ENCODE data around the gene IP6K2.
A peak's percentile ranks its signal among the peaks of the same experiment; 100 is the strongest.

Gene IP6K2

DNA sequence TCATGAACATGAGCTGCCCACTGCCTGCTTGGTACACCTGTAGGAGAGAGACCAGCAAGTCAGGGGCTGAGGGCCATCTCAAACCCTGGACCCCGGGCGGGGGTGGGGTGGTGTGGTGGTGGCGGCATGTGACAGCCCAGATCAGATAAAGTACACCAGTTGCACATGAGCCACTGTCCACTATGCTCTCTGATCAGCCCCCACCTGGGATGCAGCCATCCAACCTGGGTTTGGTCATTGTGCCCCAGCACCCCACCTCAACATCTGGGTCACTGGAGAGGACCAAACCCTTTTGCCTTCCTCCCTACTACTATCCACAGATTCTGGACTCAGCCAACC, 28.3 kb downstream of the IP6K2 start:
- H3K9me3 ChIP-seq (replicated peaks in 1 of 11), result no peaks in the 10 kb centered on the region
- H3K27me3 ChIP-seq, result no peaks in the 10 kb centered on the region
- peaks cover 33 to 54% (median 46%) of the 10 kb centered on the region in 10 experiments for H3K4me1 ChIP-seq
- H3K4me3 ChIP-seq, result no peak overlapping the region
- peak overlapping the region in 2 of 11 experiments; percentile 98 to 99; a peak in 1 of 22 replicates for H3K4me2 ChIP-seq
- no peak for TF ChIP-seq Cebpa-rat (IDR thresholded peaks at IDR 0.05)
- peaks cover 66 to 71% (median 68%) of the 10 kb centered on the region in 11 experiments for H3K36me3 ChIP-seq
- no peak overlapping the region for H3K27ac ChIP-seq
- no peak overlapping the region for H3K9ac ChIP-seq
- peaks cover 29 to 89% (median 86%) of the 10 kb centered on the region in 11 experiments for H4K20me1 ChIP-seq

- Histone ChIP-seq H3K9me3 (replicated peaks in 1 of 11) (no peaks in the 10 kb centered on the region), H3K4me3 (no peak overlapping the region), H3K36me3 (peaks cover 62 to 65% (median 63%) of the 10 kb centered on the region in 11 experiments), H3K4me1 (peaks cover 38 to 60% (median 51%) of the 10 kb centered on the region in 10 experiments), H3K4me2 (peak overlapping the region in 9 of 11 experiments; percentile 93 to 99 (median 98); a peak in 17 of 22 replicates), H4K20me1 (peaks cover 29 to 89% (median 82%) of the 10 kb centered on the region in 11 experiments; a peak in 21 of 22 replicates), H3K27me3 (no peaks in the 10 kb centered on the region), H3K9ac (0 out of 22 replicates have a peak overlapping the region, but pooled peaks of 1 of the 11 experiments have one; percentile 10), H3K27ac (no peak overlapping the region)
- no peak for TF ChIP-seq Cebpa-rat (IDR thresholded peaks at IDR 0.05)
These were observed 28.8 kb downstream of the IP6K2 start for GRCh38 chr3:48688032-48688736.

DNA sequence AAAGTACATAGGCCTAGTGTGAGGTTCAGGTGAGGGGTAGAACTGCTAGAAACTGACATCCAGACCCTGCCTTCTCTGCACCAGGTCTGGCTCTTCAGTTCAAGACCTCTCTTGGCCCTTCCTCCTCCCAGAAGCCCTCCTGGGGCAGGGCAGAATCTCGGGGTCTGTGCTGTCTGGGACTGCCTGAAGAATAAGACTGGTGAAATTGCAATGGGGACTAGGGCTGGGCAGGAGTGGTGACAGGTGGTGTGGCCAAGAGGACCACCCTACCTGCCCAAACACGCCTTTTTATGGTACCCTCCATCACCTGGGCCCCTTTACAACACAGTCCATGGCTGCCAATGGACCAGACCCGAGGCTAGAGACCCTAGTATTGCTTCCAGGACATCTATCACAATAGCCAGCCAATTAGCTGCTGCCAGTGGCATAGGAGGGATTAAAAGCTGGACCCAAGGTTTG, 29.8 kb downstream of the IP6K2 start:
- H3K36me3 ChIP-seq, result peaks cover 55 to 63% (median 62%) of the 10 kb centered on the region in 11 experiments
- no peak overlapping the region for H3K4me3 ChIP-seq
- no peak overlapping the region; a peak in 1 of 22 replicates for H3K27ac ChIP-seq
- peaks cover 42 to 62% (median 54%) of the 10 kb centered on the region in 10 experiments for H3K4me1 ChIP-seq
- H3K27me3 ChIP-seq, result no peaks in the 10 kb centered on the region
- TF ChIP-seq Cebpa-rat (IDR thresholded peaks at IDR 0.05), result no peak
- peak overlapping the region; percentile 92 to 99 (median 97) for H3K4me2 ChIP-seq
- peaks cover 27 to 86% (median 75%) of the 10 kb centered on the region in 11 experiments; a peak in 21 of 22 replicates for H4K20me1 ChIP-seq
- H3K9me3 ChIP-seq (replicated peaks in 1 of 11), result no peaks in the 10 kb centered on the region
- peak overlapping the region; percentile 15 to 88 (median 81); a peak in 12 of 22 replicates for H3K9ac ChIP-seq

- no peaks in the 10 kb centered on the region for H3K27me3 ChIP-seq
- H3K36me3 ChIP-seq, result peaks cover 55 to 63% (median 62%) of the 10 kb centered on the region in 11 experiments
- peak overlapping the region in 5 of 11 experiments; percentile 34 to 78 (median 71); a peak in 7 of 22 replicates for H3K27ac ChIP-seq
- H3K9ac ChIP-seq, result peak overlapping the region; percentile 46 to 88 (median 82); a peak in 21 of 22 replicates
- peaks cover 22 to 86% (median 73%) of the 10 kb centered on the region in 11 experiments; a peak in 21 of 22 replicates for H4K20me1 ChIP-seq
- peak overlapping the region; percentile 66 to 100 (median 88); a peak in 15 of 20 replicates for H3K4me3 ChIP-seq
- peaks cover 42 to 62% (median 54%) of the 10 kb centered on the region in 10 experiments for H3K4me1 ChIP-seq
- H3K9me3 ChIP-seq (replicated peaks in 1 of 11), result no peaks in the 10 kb centered on the region
- peak overlapping the region; percentile 92 to 99 (median 97) for H3K4me2 ChIP-seq
- no peak for TF ChIP-seq Cebpa-rat (IDR thresholded peaks at IDR 0.05)
These were observed 30.3 kb downstream of the IP6K2 start for GRCh38 chr3:48686538-48687219.

GRCh38 chr3:48685603-48686511, 31.2 kb downstream of the IP6K2 start, which contains the start of gene NCKIPSD:
Gene NCKIPSD (minus strand): TSS chr3:48685915. CDS start chr3:48685807, 108 bp downstream.
- TF ChIP-seq Cebpa-rat (IDR thresholded peaks at IDR 0.05), result no peak
- peaks cover 55 to 63% (median 62%) of the 10 kb centered on the region in 11 experiments for H3K36me3 ChIP-seq

GRCh38 chr3:48685293-48685602, 31.8 kb downstream of the IP6K2 start:
- peaks cover 54 to 63% (median 61%) of the 10 kb centered on the region in 11 experiments for H3K36me3 ChIP-seq
- peak overlapping the region; percentile 66 to 100 (median 88) for H3K4me3 ChIP-seq
- no peaks in the 10 kb centered on the region for H3K9me3 ChIP-seq (replicated peaks in 1 of 11)
- H4K20me1 ChIP-seq, result peaks cover 22 to 84% (median 60%) of the 10 kb centered on the region in 11 experiments; a peak in 21 of 22 replicates
- no peaks in the 10 kb centered on the region for H3K27me3 ChIP-seq
- peak overlapping the region; percentile 93 to 99 (median 97) for H3K4me2 ChIP-seq
- TF ChIP-seq Cebpa-rat (IDR thresholded peaks at IDR 0.05), result no peak
- peak overlapping the region; percentile 38 to 78 (median 71); a peak in 21 of 22 replicates for H3K27ac ChIP-seq
- peak overlapping the region; percentile 80 to 88 (median 82) for H3K9ac ChIP-seq
- peaks cover 48 to 67% (median 57%) of the 10 kb centered on the region in 10 experiments for H3K4me1 ChIP-seq

More at GRCh38 chr3:48685603-48686511, 31.2 kb downstream of the IP6K2 start, which contains the start of gene NCKIPSD:
- H3K4me2 ChIP-seq, result peak within 1 kb of the TSS; percentile 93 to 99 (median 97)
- H3K27me3 ChIP-seq, result no peaks in the 10 kb centered on the region
- H4K20me1 ChIP-seq, result peaks cover 22 to 86% (median 66%) of the 10 kb centered on the region in 11 experiments; a peak in 21 of 22 replicates
- peak within 1 kb of the TSS; percentile 80 to 88 (median 82) for H3K9ac ChIP-seq
- no peaks in the 10 kb centered on the region for H3K9me3 ChIP-seq (replicated peaks in 1 of 11)
- peak within 1 kb of the TSS; percentile 66 to 100 (median 88) for H3K4me3 ChIP-seq
- H3K27ac ChIP-seq, result peak within 1 kb of the TSS; percentile 38 to 78 (median 71); a peak in 21 of 22 replicates
- H3K4me1 ChIP-seq, result peaks cover 45 to 62% (median 54%) of the 10 kb centered on the region in 10 experiments

DNA sequence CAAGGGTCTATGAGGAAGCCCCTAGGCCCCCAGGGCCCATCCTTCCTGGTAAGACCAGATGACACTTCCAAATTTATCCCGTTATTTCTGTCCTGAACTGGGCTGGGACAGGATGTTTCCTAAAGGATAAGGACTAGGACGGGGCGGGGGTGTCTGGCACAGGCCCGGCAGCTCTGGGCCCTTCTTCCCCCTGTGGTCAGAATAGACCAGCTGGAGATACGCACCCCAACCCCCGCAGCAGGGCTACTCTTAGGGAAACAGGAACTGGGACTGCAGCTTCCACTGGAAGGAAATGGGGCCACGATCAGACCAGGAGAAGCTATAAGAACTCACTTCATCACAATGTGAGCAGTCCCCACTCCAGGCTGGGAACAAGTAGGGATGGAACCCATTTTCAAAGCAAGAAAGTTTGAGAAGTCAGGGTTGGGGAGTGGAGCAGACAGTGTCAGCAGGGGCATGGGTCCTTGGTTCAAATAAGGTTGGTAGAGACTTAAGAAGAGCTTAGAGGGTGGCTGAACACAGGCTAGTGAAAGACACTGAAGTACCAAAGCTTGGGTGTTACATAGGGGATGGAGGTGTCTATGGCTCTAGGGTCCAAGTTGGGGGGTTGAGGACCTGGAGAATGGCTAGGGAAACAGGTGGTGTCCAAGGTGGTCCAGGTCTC, 32.4 kb downstream of the IP6K2 start:
- Histone ChIP-seq H3K27ac (peak overlapping the region in 7 of 11 experiments; percentile 7 to 52 (median 32); a peak in 10 of 22 replicates), H3K9ac (peak overlapping the region in 10 of 11 experiments; percentile 28 to 83 (median 52); a peak in 18 of 22 replicates), H3K27me3 (no peaks in the 10 kb centered on the region), H3K4me2 (peak overlapping the region; percentile 88 to 99 (median 96)), H3K9me3 (replicated peaks in 1 of 11) (no peaks in the 10 kb centered on the region), H3K36me3 (peaks cover 52 to 63% (median 61%) of the 10 kb centered on the region in 11 experiments), H3K4me3 (peak overlapping the region; percentile 38 to 100 (median 88); a peak in 19 of 20 replicates), H3K4me1 (peaks cover 54 to 71% (median 62%) of the 10 kb centered on the region in 10 experiments), H4K20me1 (peaks cover 19 to 84% (median 54%) of the 10 kb centered on the region in 11 experiments; a peak in 21 of 22 replicates)
- TF ChIP-seq Cebpa-rat (IDR thresholded peaks at IDR 0.05), result no peak

All from BLaER1 treated with 17β-estradiol and CSF1 and Interleukin-3, amounts not matched to agents 10 nM and 100 nM (cell line).